ENCODE results near the gene MED12L.

DNA sequence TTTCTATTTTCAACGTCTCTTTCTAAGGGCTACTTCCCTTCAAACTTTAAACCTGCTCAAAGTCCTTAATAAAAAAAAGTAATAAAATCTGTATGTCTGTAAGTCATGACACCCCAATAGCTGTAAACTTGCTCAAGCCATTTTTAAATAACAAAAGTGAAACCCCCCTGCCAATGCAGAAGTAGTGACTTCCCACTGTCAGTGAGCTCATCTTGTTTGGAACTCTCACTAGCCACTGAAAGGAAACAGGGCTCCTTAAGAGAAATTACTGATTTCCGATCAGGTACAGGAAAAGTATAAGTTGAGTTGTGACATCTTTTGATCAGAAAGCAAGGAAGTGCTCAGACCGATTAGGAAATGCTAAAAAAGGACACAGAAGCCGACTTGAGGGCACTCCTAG is 145.2 kb downstream of the MED12L start:
- TF ChIP-seq LARP7 (IDR thresholded peaks at IDR 0.05) (no peak), YY1 (IDR thresholded peaks at IDR 0.05; ENCODE audit: low read depth, low read length) (no peak), NR2C1 (IDR thresholded peaks at IDR 0.05) (no peak), CBFB (IDR thresholded peaks at IDR 0.05; ENCODE audit: low read depth) (no peak), MXI1 (IDR thresholded peaks at IDR 0.05; ENCODE audit: low read depth, low read length) (no peak), FOS (IDR thresholded peaks at IDR 0.05; ENCODE audit: borderline replicate concordance, extremely low read depth, insufficient read length) (no peak), HDAC2 (IDR thresholded peaks at IDR 0.05) (no peak), TAF1 (IDR thresholded peaks at IDR 0.05; ENCODE audit: borderline replicate concordance, low read depth, low read length) (no peak)

Data from GM12878 (cell line).